ENCODE results near the gene SLC30A7.

SLC30A7 gene

GRCh38 chr1:101030881-101031280 lies 135.0 kb downstream of the SLC30A7 start:
- no peak for DNase-seq

All from NCI-H2171 (cell line).